ENCODE results near the gene HCFC1.

HCFC1 gene

GRCh38 chrX:153924149-153924861 lies 47.3 kb downstream of the HCFC1 start:
- DNase-seq (ENCODE audit: low spot score), result peak; percentile 46

GRCh38 chrX:153922932-153923857 lies 48.4 kb downstream of the HCFC1 start:
- no peak for DNase-seq (ENCODE audit: low spot score)

DNA sequence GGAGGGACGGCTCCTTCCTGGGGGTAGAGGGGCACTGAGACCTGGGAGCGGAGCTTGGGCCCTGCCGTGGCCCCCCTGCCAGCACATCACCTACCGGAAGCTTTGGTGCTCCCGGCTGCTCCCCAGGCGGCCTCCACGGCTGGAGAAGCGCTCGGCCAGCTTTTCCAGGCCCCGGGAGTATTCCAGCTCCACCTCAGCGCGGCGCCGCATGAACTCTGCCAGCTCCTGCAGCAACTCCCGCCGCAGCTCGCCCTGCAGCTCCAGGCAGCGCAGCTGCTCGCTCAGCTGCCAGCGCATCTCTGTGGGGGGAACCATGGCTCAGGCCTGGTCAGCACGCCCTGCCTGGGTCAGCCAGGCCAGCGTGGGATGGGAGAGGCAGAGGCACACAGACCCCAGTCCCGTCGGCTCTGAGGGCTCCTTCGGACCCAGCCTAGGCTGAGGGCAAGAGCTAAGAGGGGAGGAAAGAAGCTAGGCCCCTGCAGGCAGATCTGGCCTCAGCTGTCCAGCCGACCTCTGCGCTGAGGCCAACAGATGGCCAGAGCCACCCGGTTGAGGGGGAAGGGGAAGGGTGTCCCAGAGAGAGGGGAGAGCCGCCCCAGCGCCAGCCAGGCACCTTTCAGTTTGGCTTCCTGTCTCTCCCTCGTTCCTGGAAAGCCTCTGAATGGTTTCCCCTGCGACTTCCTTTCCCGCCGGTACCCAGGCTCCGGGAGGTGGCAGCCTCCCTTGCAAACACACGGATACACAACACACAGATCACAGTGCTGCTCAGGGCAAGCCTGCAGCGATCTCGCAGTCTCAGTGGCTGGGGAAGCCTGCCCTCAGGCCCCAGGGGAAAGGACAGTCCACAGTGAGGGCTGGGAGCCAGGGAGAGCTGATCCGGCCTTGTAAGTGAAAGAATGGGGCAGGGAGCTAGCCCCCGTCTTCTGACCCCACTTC lies 49.8 kb downstream of the HCFC1 start:
- DNase-seq (ENCODE audit: low spot score), result no peak

- no peak for DNase-seq (ENCODE audit: low spot score)
Observed at GRCh38 chrX:153921070-153921469, 50.5 kb downstream of the HCFC1 start.

GRCh38 chrX:153920546-153920945 lies 51.1 kb downstream of the HCFC1 start:
- DNase-seq (ENCODE audit: low spot score), result no peak

GRCh38 chrX:153919281-153919680 lies 52.3 kb downstream of the HCFC1 start:
- DNase-seq (ENCODE audit: low spot score), result no peak

GRCh38 chrX:153917869-153918268 lies 53.7 kb downstream of the HCFC1 start:
- no peak for DNase-seq (ENCODE audit: low spot score)

DNA sequence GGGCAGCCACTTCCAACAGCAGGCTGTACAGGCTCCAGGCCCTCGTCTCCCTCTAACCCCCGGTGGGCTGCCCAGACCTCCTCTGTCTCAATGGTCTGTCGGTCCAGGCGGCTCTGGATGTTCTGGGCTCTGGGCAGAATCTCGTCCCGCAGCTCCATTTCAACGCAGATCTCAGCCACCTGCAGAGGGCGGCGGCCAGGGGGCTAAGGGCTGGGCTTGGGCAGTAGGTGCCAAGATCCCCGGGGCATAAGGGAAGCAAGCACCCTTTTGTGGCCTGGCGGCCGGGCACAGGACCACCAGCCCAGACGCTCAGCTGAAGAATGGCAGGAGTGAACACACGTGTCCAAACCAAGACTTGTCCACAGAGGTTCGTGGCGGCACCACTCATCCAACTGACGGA lies 57.9 kb downstream of the HCFC1 start:
- no peak for DNase-seq (ENCODE audit: low spot score)

DNA sequence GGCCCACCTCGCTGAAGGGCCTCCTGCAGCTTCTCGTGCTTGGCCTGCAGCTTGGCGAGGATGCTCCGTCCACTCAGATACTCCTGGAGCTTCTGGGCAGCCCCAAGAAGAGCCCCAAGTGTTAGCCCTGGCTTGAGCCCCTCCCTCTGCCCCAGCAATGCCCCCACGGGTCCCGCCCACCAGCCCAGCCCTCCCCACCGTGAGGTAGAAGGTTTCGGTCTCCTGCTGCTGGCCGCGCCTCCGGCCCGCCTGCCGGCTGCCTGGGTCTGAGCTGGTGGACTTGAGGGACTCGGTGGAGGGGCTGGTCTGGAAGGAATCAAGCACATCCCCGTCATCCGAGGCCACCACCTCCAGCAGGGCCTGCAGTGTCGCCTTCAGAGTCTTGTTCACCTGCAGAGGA lies 58.4 kb downstream of the HCFC1 start:
- no peak for DNase-seq (ENCODE audit: low spot score)

DNA sequence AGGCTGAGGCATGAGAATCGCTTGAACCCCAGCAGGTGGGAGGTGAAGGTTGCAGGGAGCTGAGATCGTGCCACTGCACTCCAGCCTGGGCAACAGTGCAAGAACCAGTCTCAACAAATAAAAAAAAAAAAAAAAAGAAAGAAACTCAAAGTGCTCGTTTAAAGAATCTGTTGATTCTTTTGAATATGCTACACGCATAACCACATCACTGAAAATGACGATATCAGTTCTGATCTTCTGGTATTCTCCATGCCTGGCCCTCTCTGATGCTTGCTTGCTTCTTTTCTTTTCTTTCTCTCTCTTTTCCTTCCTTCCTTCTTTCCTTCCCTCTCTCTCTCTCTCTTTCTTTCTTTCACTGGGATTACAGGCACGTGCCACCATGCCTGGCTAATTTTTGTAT lies 59.8 kb downstream of the HCFC1 start:
- DNase-seq (ENCODE audit: low spot score), result no peak

DNA sequence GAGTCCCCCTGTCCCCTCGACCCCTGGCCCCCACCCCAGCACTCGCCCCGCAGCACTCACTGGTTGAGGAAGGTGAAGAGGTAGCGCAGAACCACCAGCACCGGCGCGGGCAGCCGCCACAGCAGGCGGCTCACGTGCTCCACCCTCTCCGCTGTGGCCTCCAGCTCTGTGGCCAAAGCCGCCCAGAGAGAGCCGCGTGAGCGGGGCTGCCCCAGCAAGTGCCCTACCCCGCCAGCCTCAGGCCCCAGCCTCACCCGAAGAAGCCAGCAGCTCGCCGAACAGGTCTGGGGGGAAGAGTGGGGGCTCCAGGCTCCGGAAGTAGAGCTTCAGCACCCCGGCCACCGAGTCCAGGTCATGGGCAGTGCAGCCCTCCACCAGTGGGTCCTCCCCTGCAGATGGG lies 61.2 kb downstream of the HCFC1 start:
- no peak for DNase-seq (ENCODE audit: low spot score)

GRCh38 chrX:153909980-153910360 lies 61.6 kb downstream of the HCFC1 start:
- no peak for DNase-seq (ENCODE audit: low spot score)

DNA sequence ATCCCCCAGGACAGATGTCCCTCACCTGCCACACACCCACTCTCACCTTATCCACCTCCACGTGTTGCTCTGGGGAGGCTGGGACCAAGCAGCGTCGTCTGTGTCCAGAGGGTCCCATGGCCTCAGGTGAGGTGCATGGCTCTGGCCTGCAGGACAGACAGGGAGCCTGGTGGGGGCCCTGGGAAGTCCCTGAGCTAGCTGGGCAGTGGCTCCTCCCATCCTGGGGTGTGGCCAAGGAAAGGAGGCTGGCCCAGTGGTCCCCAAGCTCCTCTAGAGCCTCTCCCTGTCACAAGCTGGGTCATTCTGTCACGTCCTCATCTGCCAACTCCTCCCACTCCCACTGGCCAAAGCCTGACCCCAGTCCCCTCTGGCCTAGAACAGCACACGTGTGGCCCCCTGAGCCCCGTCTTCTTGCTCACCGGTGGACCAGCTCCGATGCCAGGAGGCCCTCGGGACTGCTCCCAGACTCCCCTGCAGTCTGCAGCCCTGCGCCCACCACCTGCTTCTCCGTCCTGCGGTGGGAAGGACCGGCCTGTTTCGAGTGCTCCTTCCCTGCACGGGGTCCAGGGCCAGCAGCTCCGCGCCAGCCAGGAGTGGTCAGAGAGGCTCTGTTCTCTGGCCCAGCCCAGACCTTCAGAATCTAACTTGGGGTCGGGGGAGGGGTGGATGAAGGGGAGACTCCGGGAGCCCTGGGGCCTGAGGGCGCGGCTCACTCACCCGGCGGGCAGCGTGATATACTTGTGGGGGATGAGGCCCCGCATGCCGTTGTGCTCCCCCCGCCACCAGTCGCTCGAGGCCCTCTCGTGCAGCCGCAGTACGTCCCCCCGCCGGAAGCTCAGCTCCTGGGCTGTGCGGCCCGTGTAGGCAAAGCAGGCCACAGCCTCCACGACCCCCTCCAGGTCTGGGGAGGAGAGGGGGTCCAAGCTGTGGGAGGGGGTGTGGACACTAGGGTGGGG lies 62.3 kb downstream of the HCFC1 start:
- DNase-seq (ENCODE audit: low spot score), result no peak

- no peak for DNase-seq (ENCODE audit: low spot score)
Observed at GRCh38 chrX:153908219-153908860, 63.3 kb downstream of the HCFC1 start.

DNA sequence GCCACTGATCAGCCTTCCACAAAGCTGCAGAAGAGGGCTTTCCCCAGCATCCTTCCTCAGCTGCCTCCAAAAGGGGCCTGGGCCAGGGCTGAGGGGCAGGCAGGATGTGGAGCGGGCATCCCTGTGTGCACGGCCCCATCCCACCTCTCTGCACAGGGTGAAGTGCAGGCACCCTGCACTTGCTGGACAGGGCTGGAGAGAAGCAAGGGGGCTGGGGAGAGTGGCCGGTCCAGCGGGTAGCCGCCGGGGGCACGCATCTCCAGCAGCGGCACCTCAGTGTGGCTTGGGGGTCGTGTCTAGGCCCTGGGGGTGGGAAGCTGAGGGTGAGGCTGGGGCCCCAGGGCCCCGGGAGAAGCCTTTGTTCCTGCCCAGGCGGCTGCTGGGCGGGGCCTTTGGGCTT lies 64.2 kb downstream of the HCFC1 start:
- DNase-seq (ENCODE audit: low spot score), result no peak

GRCh38 chrX:153906126-153906917 lies 65.3 kb downstream of the HCFC1 start:
- no peak for DNase-seq (ENCODE audit: low spot score)

- DNase-seq (ENCODE audit: low spot score), result no peak
Observed at GRCh38 chrX:153905481-153906095, 66.0 kb downstream of the HCFC1 start.

DNA sequence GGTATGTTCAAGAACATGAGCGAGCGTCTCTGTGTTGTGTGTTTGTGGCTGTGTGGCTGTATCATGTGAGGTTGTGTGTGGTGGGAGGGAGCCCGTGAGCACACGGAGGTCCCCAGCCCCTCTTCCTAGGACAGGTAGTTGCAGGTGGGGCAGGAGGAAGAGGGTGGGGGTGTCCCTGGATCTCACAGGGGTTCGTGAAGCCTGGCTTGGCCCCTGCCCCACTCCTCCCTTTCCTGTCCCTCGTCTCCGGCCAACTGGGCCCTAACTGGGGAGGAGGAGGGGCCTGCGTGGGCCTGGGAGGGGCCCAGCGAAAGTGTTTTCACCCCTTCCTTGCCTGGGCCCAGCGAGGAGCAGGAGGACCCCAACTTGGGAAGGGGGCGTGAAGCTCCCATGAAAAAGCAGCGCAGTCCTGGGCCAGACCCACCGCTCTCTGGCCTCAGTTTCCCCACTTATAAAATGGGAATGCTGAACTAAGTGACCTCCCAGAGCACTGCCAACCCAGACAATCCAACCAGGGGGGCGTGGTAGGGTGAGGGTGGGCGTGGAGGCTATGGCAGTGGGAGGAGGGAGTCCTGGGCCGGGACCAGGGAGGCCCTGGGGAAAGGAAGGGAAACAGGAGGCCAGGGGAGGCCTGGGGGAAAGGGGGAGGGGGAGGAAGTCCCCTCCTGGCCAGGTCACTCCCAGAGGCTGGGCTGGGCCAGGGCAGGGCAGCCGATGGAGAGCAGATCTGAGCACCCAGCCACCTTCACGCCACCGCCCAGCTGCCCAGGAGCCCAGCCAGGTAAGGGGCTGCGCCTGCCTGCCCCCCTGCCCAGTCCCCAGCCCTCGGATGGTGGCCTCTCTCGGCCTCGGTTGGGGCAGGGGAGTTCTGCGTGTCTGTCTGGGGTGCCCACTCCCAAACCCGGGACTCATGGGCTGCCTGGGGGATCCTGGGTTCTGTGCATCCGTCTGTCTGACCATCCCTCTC lies 67.3 kb downstream of the HCFC1 start, which contains the start of gene AVPR2:
Gene AVPR2, plus strand, starts transcription at position 683 of the 967 bp plus-strand sequence. CDS start 473 bp downstream, outside the sequence.
- DNase-seq (ENCODE audit: low spot score), result no peak
